ENCODE data around the gene LAT. TPM values are rescaled to one million over a fixed set of nuclear protein-coding genes. Genes with fewer than 3 reads are reported as not detected.

LAT gene
- total RNA-seq, 1 experiment from 2014 or later: 3.3 TPM

DNA sequence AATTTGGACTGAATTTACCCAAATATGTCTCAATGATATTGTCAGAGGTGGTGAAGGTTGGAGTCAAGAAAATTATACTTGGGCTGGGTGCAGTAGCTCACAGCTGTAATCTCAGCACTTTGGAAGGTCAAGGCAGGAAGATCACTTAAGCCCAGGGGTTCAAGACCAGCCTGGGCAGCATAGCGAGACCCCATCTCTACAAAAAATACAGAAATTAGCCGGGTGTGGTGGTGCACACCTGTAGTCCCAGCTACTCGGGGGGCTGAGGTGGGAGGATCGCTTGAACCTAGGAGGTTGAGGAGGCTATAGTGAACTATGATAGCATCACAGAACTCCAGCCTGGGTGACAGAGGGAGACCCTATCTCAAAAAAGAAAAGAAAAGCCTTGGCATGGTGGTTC lies 40.9 kb downstream of the LAT start:
- no peak overlapping the region for H3K4me3 ChIP-seq (replicated peaks in 1 of 2; ENCODE audit: low read depth in 1 of 2, low read length in 2 of 2)
- H3K9me2 ChIP-seq (ENCODE audit: insufficient read depth): no peaks in the 10 kb centered on the region
- no peak overlapping the region for H3K27ac ChIP-seq (ENCODE audit: low read depth, low read length)
- no peaks in the 10 kb centered on the region for H4K20me1 ChIP-seq (ENCODE audit: insufficient read depth)
- H2AFZ ChIP-seq (ENCODE audit: low read depth, low read length, poor library complexity, severe bottlenecking): no peak overlapping the region
- BruUV-seq (replicated peaks): no TSS peak
- no peak overlapping the region for H3K4me2 ChIP-seq (ENCODE audit: low read length)
- no peaks in the 10 kb centered on the region for H3K79me2 ChIP-seq (ENCODE audit: insufficient read depth, low read length)
- no peak overlapping the region for H3K9ac ChIP-seq (ENCODE audit: low read length)
- H3K36me3 ChIP-seq (ENCODE audit: control insufficient read depth in 1 of 2, insufficient read depth in 2 of 2, low read length in 2 of 2): no peaks in the 10 kb centered on the region
- TF ChIP-seq TCF7L2 (IDR thresholded peaks at IDR 0.05; ENCODE audit: borderline replicate concordance, extremely low read depth, insufficient read depth, insufficient read length) (no peak), EZH2 (IDR thresholded peaks at IDR 0.05) (no peak)
- no peaks in the 10 kb centered on the region for H3K9me3 ChIP-seq (ENCODE audit: control insufficient read depth in 1 of 2, insufficient read depth in 1 of 2, low read depth in 1 of 2, low read length in 2 of 2)
- ChIA-PET RAD21 (ENCODE audit: low non-redundant PET in 1 of 2, low total read pairs in 2 of 2, uncharacterized antibody in 2 of 2, unreplicated experiment in 2 of 2) (no interaction called here), CTCF (no interaction called here), POLR2A (no interaction called here)
- no peak for ATAC-seq
- no peaks in the 10 kb centered on the region for H3K27me3 ChIP-seq (ENCODE audit: insufficient read depth, low read length)
- intact Hi-C loops (cut with micrococcal nuclease): no loop called here
- DNase-seq (ENCODE audit: low read depth, low spot score): no peak
- H3K4me1 ChIP-seq (ENCODE audit: control insufficient read depth in 1 of 2, insufficient read depth in 2 of 2, low read length in 2 of 2): peaks cover 9 to 19% of the 10 kb centered on the region in 2 experiments

DNA sequence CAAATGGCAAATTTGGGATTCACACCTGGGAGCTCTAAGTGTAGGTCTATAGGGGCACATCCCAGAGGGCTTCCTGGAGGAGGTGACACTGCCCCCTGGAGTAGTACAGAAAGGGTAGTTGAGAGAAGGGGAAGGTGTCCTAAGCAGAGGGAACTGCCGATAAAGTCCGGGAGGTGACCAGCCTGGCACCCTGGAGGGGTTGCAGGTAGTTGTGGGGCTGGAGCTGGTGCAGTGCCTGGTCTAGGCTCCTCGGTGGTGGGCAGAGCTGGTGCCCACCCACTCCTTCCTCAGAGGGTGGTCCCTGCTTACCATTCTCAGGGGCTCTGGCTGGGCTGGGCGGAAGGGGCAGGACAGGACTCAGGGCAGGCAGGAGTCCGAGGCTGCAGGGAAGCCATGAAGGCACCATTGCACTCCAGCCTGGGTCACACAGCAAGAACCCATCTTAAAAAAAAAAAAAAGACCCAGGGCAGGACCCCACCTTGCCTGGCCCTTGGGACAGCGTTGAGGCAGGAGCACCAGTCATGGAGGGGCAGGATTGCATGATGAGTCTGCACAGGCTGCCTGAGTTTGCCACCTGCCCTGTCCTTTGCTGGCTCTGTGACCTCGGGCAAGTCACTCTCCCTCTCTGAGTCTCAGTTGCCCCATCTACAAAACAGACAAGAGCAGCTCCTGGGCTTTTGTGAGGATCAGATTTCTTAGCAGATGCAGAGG lies 43.8 kb downstream of the LAT start:
- TF ChIP-seq TCF7L2 (IDR thresholded peaks at IDR 0.05; ENCODE audit: borderline replicate concordance, extremely low read depth, insufficient read depth, insufficient read length) (no peak), SRF (IDR thresholded peaks at IDR 0.05; ENCODE audit: low read depth) (no peak), SP1 (IDR thresholded peaks at IDR 0.05; ENCODE audit: low read depth) (no peak), SIN3A (IDR thresholded peaks at IDR 0.05; ENCODE audit: low read depth) (no peak), CEBPB (IDR thresholded peaks at IDR 0.05; ENCODE audit: low read depth) (no peak), CBX3 (IDR thresholded peaks at IDR 0.05; ENCODE audit: low read depth) (no peak), ZNF274 (IDR thresholded peaks at IDR 0.05; ENCODE audit: low read depth, low read length) (no peak), ELF1 (IDR thresholded peaks at IDR 0.05; ENCODE audit: borderline replicate concordance, low read depth) (no peak), FOSL1 (IDR thresholded peaks at IDR 0.05; ENCODE audit: low read depth) (no peak), POLR2A (IDR thresholded peaks at IDR 0.05; ENCODE audit: borderline replicate concordance, extremely low read depth, insufficient read depth, insufficient read length) (no peak), ZFX (IDR thresholded peaks at IDR 0.05) (no peak), EZH2 (IDR thresholded peaks at IDR 0.05) (no peak), EZH2phosphoT487 (IDR thresholded peaks at IDR 0.05; ENCODE audit: borderline replicate concordance) (no peak), EGR1 (IDR thresholded peaks at IDR 0.05; ENCODE audit: low read depth) (no peak), RAD21 (IDR thresholded peaks at IDR 0.05; ENCODE audit: low read depth) (no peak)
- TF ChIP-seq, protein P1, sequence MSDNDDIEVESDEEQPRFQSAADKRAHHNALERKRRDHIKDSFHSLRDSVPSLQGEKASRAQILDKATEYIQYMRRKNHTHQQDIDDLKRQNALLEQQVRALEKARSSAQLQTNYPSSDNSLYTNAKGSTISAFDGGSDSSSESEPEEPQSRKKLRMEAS (IDR thresholded peaks at IDR 0.05): no peak
- TF ChIP-seq, protein P2, sequence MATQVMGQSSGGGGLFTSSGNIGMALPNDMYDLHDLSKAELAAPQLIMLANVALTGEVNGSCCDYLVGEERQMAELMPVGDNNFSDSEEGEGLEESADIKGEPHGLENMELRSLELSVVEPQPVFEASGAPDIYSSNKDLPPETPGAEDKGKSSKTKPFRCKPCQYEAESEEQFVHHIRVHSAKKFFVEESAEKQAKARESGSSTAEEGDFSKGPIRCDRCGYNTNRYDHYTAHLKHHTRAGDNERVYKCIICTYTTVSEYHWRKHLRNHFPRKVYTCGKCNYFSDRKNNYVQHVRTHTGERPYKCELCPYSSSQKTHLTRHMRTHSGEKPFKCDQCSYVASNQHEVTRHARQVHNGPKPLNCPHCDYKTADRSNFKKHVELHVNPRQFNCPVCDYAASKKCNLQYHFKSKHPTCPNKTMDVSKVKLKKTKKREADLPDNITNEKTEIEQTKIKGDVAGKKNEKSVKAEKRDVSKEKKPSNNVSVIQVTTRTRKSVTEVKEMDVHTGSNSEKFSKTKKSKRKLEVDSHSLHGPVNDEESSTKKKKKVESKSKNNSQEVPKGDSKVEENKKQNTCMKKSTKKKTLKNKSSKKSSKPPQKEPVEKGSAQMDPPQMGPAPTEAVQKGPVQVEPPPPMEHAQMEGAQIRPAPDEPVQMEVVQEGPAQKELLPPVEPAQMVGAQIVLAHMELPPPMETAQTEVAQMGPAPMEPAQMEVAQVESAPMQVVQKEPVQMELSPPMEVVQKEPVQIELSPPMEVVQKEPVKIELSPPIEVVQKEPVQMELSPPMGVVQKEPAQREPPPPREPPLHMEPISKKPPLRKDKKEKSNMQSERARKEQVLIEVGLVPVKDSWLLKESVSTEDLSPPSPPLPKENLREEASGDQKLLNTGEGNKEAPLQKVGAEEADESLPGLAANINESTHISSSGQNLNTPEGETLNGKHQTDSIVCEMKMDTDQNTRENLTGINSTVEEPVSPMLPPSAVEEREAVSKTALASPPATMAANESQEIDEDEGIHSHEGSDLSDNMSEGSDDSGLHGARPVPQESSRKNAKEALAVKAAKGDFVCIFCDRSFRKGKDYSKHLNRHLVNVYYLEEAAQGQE (IDR thresholded peaks at IDR 0.05; ENCODE audit: low read depth): no peak
- TF ChIP-seq, protein P3, sequence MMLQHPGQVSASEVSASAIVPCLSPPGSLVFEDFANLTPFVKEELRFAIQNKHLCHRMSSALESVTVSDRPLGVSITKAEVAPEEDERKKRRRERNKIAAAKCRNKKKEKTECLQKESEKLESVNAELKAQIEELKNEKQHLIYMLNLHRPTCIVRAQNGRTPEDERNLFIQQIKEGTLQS (IDR thresholded peaks at IDR 0.05): no peak
- Histone ChIP-seq H3K79me2 (ENCODE audit: insufficient read depth, low read length) (no peaks in the 10 kb centered on the region), H3K27me3 (ENCODE audit: insufficient read depth, low read length) (no peaks in the 10 kb centered on the region), H3K27ac (ENCODE audit: low read depth, low read length) (no peak overlapping the region), H3K4me1 (ENCODE audit: control insufficient read depth in 1 of 2, insufficient read depth in 2 of 2, low read length in 2 of 2) (peaks cover 2 to 10% of the 10 kb centered on the region in 2 experiments; a peak in 2 of 4 replicates), H4K20me1 (ENCODE audit: insufficient read depth) (no peaks in the 10 kb centered on the region), H3K36me3 (ENCODE audit: control insufficient read depth in 1 of 2, insufficient read depth in 2 of 2, low read length in 2 of 2) (no peaks in the 10 kb centered on the region), H3K9me3 (ENCODE audit: control insufficient read depth in 1 of 2, insufficient read depth in 1 of 2, low read depth in 1 of 2, low read length in 2 of 2) (no peaks in the 10 kb centered on the region), H3K4me2 (ENCODE audit: low read length) (peak overlapping the region; percentile 45), H3K9me2 (ENCODE audit: insufficient read depth) (no peaks in the 10 kb centered on the region), H2AFZ (ENCODE audit: low read depth, low read length, poor library complexity, severe bottlenecking) (no peak overlapping the region), H3K9ac (ENCODE audit: low read length) (no peak overlapping the region), H3K4me3 (replicated peaks in 1 of 2; ENCODE audit: low read depth in 1 of 2, low read length in 2 of 2) (no peak overlapping the region)
- CTCF ChIA-PET: no interaction called here
- POLR2A ChIA-PET: no interaction called here
- RAD21 ChIA-PET (ENCODE audit: low non-redundant PET in 1 of 2, low total read pairs in 2 of 2, uncharacterized antibody in 2 of 2, unreplicated experiment in 2 of 2): no interaction called here
- BruUV-seq (replicated peaks): no TSS peak
- no peak for DNase-seq (ENCODE audit: low read depth, low spot score)
- intact Hi-C loops (cut with micrococcal nuclease): no loop called here
- 0 out of 2 replicates have a peak, but pooled peaks have one; percentile 14 for ATAC-seq

All from HCT116 (cell line).